NCI-H1092 treated with DMSO at 0.1 percent for 48 hours (cell line): Measurements from ENCODE around the gene TOM1L2.

Experiments used
- DNase-seq: peaks from one replicate; lab custom pipeline; 2025; lab: John Stamatoyannopoulos, UW

TOM1L2 gene

DNA sequence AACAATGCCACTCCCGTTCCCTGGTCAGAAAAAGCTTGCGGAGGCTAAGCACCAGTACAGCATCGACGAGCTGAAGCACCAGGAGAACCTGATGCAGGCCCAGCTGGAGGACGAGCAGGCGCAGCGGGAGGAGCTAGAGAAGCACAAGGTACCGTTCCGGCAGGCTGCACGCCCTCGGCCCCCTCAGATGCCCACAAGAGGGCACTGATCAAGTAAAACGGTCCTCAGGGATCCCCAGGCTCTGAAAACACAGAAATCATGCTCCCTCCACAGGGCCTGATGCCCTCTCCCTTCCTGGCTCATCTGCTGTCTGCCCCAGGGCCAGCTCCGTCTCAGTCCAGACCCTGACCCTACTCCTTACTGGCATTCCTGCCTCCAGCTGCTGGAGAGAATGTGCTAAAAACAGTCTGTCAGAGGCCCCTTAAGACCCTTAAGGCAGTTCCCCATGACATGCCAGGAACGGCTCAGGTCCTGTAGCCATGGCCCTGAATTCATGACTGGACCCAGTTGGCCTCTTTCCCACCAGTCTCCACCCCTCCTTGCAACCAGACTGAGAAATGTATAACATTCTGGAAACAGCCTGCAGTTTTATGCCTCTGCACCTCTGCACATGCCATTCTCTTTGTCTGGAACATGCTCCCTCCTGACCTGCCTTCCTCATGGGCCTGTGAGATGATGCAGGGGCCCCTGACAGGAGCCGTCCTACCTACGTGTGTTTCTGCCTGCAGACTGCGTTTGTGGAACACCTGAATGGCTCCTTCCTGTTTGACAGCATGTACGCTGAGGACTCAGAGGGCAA is 22.3 kb upstream of the TOM1L2 start:
- peak; percentile 44 for DNase-seq

DNA sequence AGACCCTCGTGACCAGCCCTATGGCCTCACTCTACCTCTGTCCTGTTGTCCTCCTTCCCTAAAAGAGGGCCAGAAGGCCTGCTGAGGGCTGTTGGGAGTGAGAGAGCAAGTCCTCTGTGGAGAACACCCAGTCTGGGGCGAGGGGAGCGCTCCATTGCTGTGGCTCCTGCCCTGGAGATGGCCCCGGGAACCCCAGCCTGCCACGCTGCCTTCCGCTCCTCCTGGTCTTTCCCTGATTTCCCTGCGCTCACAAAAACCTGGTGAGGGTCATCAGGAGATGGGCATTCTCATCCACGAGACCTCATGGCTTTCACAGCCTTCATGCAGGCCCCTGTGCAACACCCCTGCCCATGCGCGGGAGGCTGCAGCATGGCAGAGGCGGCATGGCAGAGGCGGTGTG is 21.7 kb upstream of the TOM1L2 start:
- DNase-seq, result no peak

DNA sequence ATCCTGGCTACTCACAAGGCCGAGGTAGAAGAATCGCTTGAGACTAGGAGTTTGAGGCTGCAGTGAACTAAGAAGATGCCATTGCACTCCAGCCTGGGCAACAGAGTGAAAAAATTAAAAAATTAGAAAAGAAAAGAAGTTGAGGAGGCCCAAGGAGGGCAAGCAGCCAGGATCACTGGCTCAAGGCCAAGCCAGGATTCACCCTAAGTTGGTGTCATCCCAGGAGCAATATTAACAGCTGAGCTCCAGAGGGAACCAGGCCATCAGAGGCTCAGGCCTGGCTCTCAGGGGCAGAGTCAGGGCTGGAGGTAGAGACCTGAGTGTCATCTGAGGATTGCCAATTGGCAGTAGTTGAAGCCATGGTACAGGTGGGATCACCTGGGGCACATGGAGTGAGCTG is 21.2 kb upstream of the TOM1L2 start:
- no peak for DNase-seq

DNA sequence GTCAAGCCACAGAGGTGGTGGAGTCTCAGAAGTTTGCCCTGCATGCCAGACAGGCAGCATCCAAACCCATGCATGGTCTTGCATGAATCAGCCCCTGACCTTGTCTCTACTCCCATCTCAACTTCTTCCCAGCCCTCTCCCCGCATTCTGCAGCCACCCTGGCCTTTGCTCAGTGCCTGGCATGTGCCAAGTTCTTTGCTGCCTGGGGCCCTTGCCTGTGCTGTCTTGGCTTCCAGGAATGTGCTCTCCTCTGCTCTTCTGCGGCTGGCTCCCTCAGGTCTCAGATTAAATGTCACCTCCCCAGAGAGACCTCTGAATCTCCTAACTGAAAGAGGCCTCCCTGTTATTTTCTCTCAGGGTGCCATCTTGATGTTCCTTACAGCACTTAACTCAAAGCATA is 18.1 kb upstream of the TOM1L2 start:
- no peak for DNase-seq

DNA sequence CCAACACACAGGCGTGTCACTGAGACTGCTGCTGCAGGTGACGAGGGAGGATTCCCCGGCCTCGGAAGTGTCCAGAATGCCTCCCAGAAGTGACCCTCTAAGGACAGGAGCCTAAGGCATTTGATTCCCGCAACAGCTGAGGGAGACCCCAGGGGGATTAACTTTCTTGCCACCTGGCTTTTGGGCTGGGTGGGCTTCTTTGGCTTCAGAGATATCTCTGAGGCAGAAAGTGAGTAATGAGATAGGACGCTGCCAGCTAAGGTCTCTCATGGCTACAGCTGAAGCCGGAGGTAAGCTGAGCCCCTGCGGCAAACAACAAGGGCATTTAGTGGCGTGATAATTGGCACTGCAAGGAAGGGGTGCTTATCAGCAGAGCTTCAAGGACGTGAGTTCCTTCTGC is 17.4 kb upstream of the TOM1L2 start:
- DNase-seq, result no peak

DNA sequence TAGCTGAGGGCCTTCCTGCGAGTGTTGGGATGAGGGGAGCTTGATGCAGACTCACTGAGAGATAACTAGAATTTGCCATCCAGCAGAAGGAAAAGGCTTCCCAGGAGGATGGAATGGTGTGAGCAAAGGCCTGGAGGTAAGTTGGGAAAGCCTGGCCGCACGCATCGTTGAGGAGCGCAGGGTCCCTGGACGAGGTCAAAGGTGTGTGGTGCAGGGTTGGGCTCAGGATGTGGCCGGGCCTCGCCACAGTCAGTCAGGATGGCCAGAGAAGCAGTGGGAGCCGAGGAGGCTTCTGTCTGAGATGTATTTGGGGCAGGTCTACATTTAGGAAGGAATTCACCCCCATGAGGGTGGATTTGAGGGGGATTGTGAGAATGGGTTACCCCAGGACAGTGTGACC is 16.9 kb upstream of the TOM1L2 start:
- DNase-seq, result no peak

DNA sequence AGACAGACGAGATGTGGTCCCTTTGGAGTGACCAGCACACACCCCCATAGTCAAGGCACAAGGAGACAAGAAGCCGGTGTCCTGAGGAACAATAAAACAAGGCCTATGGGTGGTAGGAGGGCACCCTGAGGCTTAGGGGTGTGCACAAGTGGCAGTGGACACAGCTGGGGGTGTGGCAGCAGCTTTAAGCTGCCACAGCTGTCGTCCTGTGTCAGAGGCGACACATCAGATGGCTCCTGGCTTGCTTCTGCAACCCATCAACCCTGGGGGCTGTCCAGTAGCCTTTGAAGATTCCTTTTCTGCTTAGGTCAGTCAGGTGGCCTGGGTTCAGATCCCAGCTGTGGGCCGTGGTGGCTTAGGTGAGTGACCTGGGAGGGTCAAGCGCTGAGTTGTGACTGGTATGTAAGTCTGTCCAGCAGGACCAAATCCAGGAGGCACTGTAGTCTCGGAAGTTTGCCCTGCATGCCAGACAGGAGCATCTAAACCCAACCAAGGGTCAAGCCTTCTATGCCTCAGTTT is 16.3 kb upstream of the TOM1L2 start:
- DNase-seq, result no peak

DNA sequence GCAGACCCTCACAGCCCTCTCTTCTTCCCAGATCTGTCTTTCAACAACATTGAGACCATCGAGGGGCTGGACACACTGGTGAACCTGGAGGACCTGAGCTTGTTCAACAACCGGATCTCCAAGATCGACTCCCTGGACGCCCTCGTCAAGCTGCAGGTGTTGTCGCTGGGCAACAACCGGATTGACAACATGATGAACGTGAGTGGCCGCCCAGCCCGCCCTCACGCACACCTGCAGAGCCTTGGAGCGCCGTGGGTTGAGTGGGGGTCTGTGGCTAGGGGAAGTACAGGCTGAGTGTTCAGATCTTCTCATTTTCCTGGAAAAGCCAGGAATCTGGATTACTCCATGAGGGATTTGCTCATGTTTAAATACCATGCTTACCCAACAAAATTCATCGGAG is 15.7 kb upstream of the TOM1L2 start:
- no peak for DNase-seq

DNA sequence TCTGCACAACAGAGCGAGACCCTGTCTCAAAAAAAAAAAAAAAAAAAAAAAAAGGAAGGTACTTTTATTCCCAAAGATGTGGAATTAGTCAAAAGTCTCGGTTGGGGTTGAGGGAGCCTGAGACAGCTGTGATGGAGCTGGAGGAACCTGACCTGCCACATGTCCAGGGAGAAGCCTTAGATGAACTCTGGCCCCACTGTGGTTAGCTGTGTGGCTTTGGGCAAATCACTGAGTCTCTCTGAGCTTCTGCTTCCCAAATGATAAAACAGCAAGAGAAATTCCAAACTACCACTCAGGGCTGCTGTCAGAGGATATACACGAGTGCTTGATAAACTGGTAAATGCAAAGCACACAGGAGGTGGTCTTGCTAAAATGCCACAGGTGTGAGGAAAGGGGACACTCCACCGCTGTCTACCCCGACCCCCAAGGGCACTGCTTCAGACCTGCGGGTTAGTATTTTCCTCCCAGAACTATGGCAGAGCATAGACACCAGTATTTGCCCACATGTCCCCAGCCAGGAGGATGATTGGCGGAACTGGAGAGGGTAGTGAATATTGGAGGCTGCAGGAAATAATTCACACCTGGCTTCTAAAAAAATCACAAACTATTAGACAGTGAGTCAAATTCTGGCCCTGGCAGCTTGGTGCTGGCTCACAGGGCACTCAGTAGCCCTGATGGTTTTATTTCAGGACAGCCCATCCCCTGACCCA is 15.1 kb upstream of the TOM1L2 start:
- no peak for DNase-seq

DNA sequence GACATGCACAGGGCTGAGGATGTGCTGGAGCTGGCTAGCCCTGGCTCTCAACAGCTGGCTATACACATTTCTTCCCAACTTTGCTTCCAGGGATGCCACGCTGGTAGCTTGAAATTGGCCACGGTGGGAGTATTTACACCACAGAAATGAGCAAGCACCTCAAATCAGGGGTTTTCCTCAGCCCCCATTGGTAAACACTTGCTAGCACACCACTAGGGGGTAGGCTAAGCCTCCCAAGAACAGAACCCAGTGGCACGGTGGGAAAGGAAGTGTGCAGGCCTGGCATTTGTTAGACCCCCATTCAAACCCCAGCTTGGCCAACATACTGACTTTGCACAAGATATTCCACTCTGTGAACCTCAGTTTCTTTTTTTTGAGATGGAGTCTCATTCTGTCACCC is 13.4 kb upstream of the TOM1L2 start:
- no peak for DNase-seq

DNA sequence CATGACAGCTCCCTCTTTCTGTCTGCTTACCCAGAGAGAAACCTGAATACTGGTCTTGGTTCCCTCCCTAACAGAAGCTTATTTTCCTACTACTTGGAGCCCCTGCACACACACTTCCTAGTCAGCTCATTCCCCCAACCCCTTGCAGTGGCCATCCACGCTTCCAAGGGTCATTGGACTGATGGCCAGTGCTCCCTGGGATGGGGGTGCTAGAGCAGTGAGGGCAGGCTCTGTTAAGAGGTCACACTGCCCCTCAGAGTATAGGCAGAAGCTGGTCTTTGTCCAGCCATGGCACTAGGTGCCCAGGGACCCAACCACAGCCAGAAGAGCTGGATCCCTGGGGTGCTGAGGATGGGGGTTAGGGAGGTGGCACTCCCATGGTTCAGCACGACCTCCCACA is 13.0 kb upstream of the TOM1L2 start:
- no peak for DNase-seq

DNA sequence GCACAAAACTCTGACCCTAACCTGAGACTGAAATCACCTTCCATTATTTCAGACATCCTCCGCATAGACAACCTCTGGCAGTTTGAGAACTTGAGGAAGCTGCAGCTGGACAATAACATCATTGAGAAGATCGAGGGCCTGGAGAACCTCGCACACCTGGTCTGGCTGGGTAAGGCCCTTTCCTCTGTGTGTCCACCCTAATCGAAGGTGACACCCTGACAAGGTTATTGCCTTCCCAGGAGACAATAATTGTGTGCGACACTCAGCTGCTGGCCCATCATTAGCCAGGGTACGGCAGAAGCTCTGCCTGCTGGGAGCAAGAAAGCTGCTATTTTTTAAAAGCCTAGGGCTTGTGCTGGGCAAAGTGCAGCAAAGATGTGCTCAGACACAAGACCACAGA is 11.6 kb upstream of the TOM1L2 start:
- no peak for DNase-seq

DNA sequence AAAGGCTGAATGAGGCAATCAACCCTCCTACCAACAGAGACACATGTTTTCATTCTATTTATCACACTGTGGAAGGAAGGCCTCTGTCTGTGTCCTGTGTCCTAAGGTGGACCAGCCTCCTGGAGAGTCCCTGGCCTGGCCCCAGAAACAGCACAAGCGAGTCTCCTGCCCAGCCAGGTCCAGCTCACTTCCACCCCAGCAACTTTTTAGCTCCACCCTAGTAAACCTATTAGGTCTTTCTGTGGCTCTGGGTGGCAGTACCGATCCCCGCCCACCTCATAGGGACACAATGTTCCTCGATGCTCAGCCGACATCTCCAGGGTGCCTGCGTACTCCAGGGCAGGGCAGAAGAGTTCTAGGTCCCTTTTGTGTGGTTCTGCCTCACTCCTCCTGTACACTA is 11.2 kb upstream of the TOM1L2 start:
- DNase-seq, result no peak

DNA sequence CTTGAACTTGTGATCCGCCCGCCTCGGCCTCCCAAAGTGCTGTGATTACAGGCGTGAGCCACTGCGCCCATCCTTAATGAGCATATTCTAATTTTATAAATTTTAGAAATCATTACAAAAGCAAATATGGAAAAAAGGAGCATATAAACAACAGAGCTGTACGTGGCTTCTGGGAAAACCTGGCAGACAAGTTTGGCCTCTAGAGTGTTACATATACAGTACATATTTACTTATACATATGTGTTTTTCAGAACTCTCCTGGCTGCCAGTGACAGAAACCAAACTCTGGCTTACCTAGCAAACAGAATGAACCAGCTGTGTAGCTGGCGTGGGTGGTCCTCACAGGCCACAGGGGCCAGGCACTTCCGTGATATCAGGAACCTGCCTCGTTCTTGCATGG is 10.6 kb upstream of the TOM1L2 start:
- no peak for DNase-seq

DNA sequence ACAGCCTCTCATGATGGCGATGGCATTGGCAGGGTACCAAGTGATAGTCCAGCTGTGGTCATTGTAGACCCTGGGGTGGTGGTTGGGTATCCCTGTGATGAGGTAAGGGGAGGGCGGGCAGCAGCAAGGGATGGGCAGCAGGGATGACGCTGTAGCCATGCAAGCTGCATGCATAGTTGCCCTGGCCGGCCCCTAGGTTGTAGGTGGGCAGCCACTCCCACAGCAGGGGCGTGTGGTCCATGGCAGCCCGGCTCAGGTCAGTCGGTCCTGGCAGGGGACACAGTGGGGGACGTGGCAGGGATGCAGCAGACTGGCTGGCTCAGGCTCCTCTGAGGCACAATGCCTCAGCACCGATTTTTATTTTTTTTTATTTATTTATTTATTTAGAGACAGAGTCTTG is 9.1 kb upstream of the TOM1L2 start:
- DNase-seq, result no peak

DNA sequence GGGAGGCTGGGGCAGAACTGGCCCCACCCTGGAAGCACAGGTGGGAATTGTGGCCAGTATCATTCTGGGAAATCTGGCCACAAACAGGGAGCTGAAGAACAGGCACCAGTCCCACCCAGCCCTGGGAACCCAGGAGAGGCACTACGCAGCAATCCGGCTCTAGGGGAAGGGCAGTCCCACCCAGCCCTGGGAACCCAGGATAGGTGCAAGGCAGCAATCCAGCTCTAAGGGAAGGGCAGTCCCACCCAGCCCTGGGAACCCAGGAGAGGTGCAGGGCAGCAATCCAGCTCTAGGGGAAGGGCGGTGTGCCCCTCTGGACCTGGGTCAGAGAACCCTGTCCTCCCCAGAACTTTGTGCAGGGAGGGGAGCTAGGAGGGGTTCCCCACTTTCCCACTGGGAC is 7.6 kb upstream of the TOM1L2 start:
- DNase-seq, result no peak

DNA sequence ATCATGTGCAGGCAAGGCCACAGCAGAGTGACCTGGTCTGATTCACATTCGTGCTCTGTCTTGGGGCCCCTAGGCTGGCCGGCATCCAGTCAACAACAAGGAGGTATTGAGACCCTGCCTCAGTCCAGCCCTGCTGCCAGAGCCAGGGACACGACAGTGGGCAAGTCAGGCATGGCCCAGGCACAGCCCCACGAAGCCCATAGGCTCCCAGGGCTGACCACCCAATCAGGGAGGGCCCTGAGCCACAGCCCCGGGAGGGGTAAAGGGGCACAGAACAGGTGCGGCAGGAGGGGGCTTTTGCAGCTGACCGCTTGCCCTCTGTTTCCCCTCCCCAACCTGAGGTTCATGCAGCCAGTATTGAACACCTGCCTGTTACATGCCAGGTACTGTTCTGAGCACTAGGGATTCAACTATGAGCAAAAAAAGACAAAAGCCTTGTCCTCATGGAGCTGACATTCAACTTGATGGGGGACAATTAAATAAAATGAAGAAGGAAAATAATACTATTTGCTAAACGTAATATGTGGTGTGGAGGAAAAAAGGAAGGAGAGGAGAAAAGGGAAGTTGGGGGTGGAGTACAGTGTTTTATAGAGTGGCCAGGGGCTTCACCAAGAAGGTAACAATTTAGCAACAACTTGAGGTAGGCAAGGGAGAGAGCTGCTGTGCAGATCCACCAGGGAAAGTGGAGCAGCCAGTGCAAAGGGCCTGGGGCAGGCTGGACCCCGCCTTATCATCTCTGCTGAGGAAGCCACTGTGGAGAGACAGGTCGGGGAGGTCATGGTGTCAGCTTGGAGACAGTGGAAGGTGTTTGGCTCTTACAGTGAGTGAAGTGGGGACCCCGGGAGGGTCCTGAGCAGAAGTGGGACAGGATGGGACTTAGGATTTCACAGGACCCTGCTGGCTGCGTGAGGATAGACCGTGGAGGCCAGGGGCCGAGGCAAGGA is 6.6 kb upstream of the TOM1L2 start:
- DNase-seq, result no peak

DNA sequence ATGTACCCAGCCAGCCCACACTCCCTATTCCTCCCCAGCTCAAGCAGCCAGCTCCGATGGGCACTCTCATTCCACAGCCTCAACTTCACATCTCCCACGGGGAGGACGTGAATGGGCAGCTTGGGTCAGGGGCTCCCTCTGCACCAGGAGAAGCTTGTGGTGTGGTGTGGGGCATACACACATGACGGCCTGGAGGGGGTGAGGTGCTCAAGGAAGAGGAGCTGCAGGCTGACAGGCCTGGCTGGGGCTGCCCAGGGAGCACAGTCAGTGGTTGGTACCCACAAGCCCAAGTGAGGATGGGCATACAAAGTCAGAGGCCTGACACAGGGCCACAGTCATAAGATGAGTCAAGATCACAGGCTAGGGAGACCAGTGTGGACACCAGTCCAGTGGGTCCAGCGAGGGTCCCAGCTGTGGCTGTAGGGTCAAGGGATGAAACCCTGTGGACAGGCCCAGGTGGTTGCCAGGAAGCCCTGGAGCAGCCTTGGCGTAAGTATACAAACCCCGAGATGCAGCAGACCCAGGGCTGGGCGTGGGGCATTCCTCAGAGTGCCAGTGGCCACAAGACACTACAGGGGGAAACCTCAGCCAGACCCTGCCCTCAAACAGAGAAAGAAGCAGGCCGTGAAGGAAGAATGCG is 4.9 kb upstream of the TOM1L2 start:
- DNase-seq, result no peak

DNA sequence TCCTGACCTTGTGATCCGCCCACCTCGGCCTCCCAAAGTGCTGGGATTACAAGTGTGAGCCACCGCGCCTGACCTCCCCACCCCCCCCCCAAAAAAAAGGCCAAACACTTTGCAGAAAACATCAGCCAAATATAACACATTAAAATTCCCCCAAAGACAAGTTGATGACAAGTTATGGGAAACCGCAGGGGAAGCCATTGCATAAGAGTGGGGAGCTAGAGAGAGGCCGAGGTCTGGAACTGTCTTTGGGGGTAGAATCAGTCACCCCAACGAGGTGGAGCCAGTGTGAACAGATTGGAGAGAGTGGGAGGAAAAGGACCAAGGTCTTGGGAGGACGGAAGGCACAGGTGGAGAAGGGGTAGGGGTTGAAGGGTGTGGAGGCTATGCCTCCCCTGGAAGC is 3.2 kb upstream of the TOM1L2 start:
- no peak for DNase-seq

DNA sequence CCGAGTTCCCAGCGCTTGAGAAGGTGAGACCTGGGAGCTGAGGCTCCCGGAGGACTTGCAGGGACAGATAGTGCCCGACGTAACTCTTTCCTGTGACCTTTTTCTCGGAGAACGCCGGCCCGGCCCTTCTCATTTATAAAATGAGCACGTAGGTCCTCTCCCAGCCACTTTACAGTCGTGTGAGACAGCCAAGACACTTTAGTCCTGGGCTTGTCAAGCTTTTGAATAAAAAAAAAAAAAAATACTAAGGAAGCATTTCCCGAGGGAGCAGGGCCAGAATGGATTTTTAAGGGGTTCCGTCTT is 703 bp upstream of the TOM1L2 start:
- DNase-seq, result no peak

DNA sequence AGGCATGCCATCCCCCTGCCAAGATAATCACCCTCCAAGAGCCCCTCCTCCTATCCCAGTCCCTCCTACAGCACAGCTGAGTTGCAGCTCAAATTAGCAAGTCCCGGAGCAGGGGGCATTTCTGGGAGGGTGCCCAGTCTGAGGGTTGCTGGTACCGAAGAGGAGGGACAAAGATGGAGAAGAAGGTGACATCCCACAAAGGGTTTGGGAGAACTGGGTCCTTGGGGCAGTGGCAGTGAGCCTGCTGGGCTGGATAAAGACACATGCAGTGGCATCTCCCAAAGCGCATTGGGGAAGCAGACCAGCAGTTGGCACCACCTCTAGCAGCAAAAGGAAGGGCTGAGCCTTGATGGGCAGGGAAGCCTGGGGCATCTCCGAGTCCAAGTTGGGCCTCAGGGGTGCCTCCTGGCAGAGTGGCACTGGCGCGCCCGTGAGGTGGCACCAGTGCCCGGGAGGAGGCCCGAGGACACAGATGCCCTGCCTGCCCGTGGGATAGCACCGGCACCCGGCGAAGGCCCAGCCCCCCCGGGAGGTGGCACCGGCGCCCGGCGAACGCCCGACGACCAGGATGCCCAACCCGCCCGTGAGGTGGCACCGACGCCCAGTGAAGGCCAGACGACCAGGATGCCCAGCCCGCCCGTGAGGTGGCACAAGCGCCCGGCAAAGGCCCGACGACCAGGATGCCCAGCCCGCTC is 622 bp downstream of the TOM1L2 start:
- DNase-seq, result no peak
